ENCODE data around the gene WBP1L.

- TF ChIP-seq CTCF (IDR thresholded peaks at IDR 0.05; ENCODE audit: insufficient read depth, low read length, poor library complexity, severe bottlenecking), result no peak
- TF ChIP-seq EZH2phosphoT487 (conservative IDR thresholded peaks at IDR 0.05; ENCODE audit: low read length), result no peak
Observed at GRCh38 chr10:102740229-102740628, 3.5 kb upstream of the WBP1L start.

Data from SU-DHL-6 (cell line).